GM12878 (cell line): ENCODE measurements around the gene TBC1D1. TPM values are rescaled to one million over a fixed set of nuclear protein-coding genes. Genes with fewer than 3 reads are reported as not detected.

Experiments
- ATAC-seq: fragments of 200-7000 bp; cut with Tn5 transposase; 3 replicates; pipeline ENCODE4 v1.9.1; 2020; ENCODE audit warnings: mild to moderate bottlenecking, moderate library complexity
- BruUV-seq: library from RNA; stranded (reverse); fragments of 400-500 nt; replicated peaks from 2 replicates; lab custom pipeline; 2021; lab: Mats Ljungman, UMichigan
- CTCF ChIA-PET: fragments of 300-600 bp; sonication (Branson Sonifier 250); formaldehyde crosslinking; extraction: SDS; loops from one replicate; lab custom pipeline; 2021; ENCODE audit warnings: inconsistent platforms; lab: Yijun Ruan, JAX
- POLR2A ChIA-PET: fragments of 350-600 bp; formaldehyde crosslinking; extraction: SDS; loops from one replicate; lab custom pipeline; 2021; ENCODE audit warnings: inconsistent platforms; lab: Charles Lee
- RAD21 ChIA-PET: fragments of 300-600 bp; sonication (Branson Sonifier 250); formaldehyde crosslinking; loops from one replicate; lab custom pipeline; 2023; ENCODE audit warnings: antibody characterized with exemption; ENCODE audit not compliant: unreplicated experiment; lab: Charles Lee
- SMC1A ChIA-PET: fragments of 300-600 bp; sonication (Branson Sonifier 250); formaldehyde crosslinking; loops from one replicate; lab custom pipeline; 2023; ENCODE audit not compliant: unreplicated experiment, uncharacterized antibody; lab: Charles Lee
- DNase-seq: peaks from one replicate; pipeline ENCODE4 v3.0.0-alpha.2; 2011; ENCODE audit warnings: low read depth, low spot score
- FAIRE-seq: peaks from 3 replicates; lab custom pipeline; 2011; peaks lifted over from hg19 to GRCh38; lab: Jason Lieb, UNC
- H2AFZ ChIP-seq: 2 replicates; pipeline ENCODE4 v1.6.0; 2011; ENCODE audit warnings: low read depth, low read length, control low read depth; ENCODE audit not compliant: control insufficient read depth
- H3K27ac ChIP-seq: 2 replicates; pipeline ENCODE4 v1.5.1; 2011; ENCODE audit warnings: control low read depth; ENCODE audit not compliant: control insufficient read depth, insufficient read depth
- H3K27me3 ChIP-seq, 2 experiments: replicated peaks in 1 of 2; 2 replicates each; pipeline versions ENCODE4 v1.6.0 to v1.6.1; 2011; ENCODE audit warnings: low read length in 1 of 2; ENCODE audit not compliant: control insufficient read depth in 2 of 2, insufficient read depth in 2 of 2
- H3K36me3 ChIP-seq, 2 experiments: 2 replicates each; pipeline ENCODE4 v1.5.1; 2011; ENCODE audit warnings: low read length in 1 of 2; ENCODE audit not compliant: control insufficient read depth in 2 of 2, insufficient read depth in 2 of 2
- H3K4me1 ChIP-seq: 2 replicates; pipeline ENCODE4 v1.6.1; 2011; ENCODE audit warnings: mild to moderate bottlenecking, low read length, moderate library complexity, mixed read lengths; ENCODE audit not compliant: control insufficient read depth, insufficient read depth
- H3K4me2 ChIP-seq: 2 replicates; pipeline ENCODE4 v1.6.0; 2011; ENCODE audit warnings: control low read depth; ENCODE audit not compliant: control insufficient read depth, insufficient read depth
- H3K4me3 ChIP-seq: fragments of 200-600 bp; sonication (generic); 2 replicates; pipeline ENCODE4 v1.5.1; 2016
- H3K79me2 ChIP-seq: 2 replicates; pipeline ENCODE4 v1.6.0; 2011; ENCODE audit warnings: low read length; ENCODE audit not compliant: control insufficient read depth, insufficient read depth
- H3K9ac ChIP-seq: 2 replicates; pipeline ENCODE4 v1.8.0; 2011; ENCODE audit warnings: low read length, control low read depth, mixed read lengths; ENCODE audit not compliant: control insufficient read depth, insufficient read depth
- H3K9me3 ChIP-seq: replicated peaks from 3 replicates; pipeline ENCODE4 v1.5.1; 2011; ENCODE audit warnings: mild to moderate bottlenecking, low read length; ENCODE audit not compliant: control insufficient read depth, insufficient read depth
- H4K20me1 ChIP-seq: 2 replicates; pipeline ENCODE4 v1.6.0; 2011; ENCODE audit not compliant: control insufficient read depth, insufficient read depth
- BCL11A ChIP-seq: IDR thresholded peaks from 2 replicates; pipeline ENCODE4 v1.6.1; 2011; ENCODE audit warnings: low read depth, low read length
- CBFB ChIP-seq: IDR thresholded peaks from 2 replicates; pipeline ENCODE4 v1.6.1; 2016; ENCODE audit warnings: antibody characterized with exemption, low read depth
- CBX5 ChIP-seq: sonication (generic); IDR thresholded peaks from 2 replicates; pipeline ENCODE4 v1.6.1; 2016; ENCODE audit warnings: low read depth, moderate library complexity, mild to moderate bottlenecking, inconsistent platforms
- EZH2 ChIP-seq: IDR thresholded peaks from 2 replicates; pipeline ENCODE4 v1.6.1; 2012; ENCODE audit warnings: low read depth, mild to moderate bottlenecking, control low read depth, inconsistent platforms, low read length, borderline replicate concordance; ENCODE audit not compliant: control insufficient read depth
- GATAD2B ChIP-seq: fragments of 450-650 bp; conservative IDR thresholded peaks from 2 replicates; pipeline ENCODE4 v1.6.1; 2017; ENCODE audit warnings: low read depth, mild to moderate bottlenecking, moderate library complexity
- IRF4 ChIP-seq: IDR thresholded peaks from 2 replicates; pipeline ENCODE4 v1.6.1; 2011; ENCODE audit warnings: low read depth, low read length
- MTA3 ChIP-seq: IDR thresholded peaks from 2 replicates; pipeline ENCODE4 v1.6.1; 2012; ENCODE audit warnings: low read length, inconsistent platforms, borderline replicate concordance
- NFIC ChIP-seq: IDR thresholded peaks from 2 replicates; pipeline ENCODE4 v1.6.1; 2012; ENCODE audit warnings: low read depth, mild to moderate bottlenecking, inconsistent platforms, low read length, moderate library complexity
- NR2F1 ChIP-seq: fragments of 450-650 bp; conservative IDR thresholded peaks from 2 replicates; pipeline ENCODE4 v1.6.1; 2017; ENCODE audit warnings: mild to moderate bottlenecking
- POLR2AphosphoS2 ChIP-seq: IDR thresholded peaks from 2 replicates; pipeline ENCODE4 v1.6.1; 2011; ENCODE audit warnings: low read depth, mild to moderate bottlenecking, low read length, improper control_type of control experiment, moderate library complexity
- SMC3 ChIP-seq: IDR thresholded peaks from 2 replicates; pipeline ENCODE4 v1.6.1; 2011; ENCODE audit warnings: low read length, improper control_type of control experiment, borderline replicate concordance
- SREBF1 ChIP-seq: IDR thresholded peaks from 2 replicates; pipeline ENCODE4 v1.6.1; 2012; ENCODE audit warnings: mild to moderate bottlenecking, low read length
- YY1 ChIP-seq: IDR thresholded peaks from 2 replicates; pipeline ENCODE4 v1.6.1; 2011; ENCODE audit warnings: low read depth, mild to moderate bottlenecking, low read length
- WGBS: methylation state at CpG from one replicate; pipeline ENCODE4 v1.1.6; 2016; ENCODE audit warnings: low lambda C conversion rate; ENCODE audit not compliant: insufficient replicate concordance, insufficient coverage; ENCODE audit errors: missing lambda C conversion rate; 5-methylcytosine and 5-hydroxymethylcytosine counted together
- in situ Hi-C: fragments of 300-500 bp; cut with MboI; formaldehyde crosslinking; loops from 9 replicates; pipeline ENCODE4 v1.14.3; 2018; ENCODE audit warnings: mixed read lengths
- intact Hi-C: fragments of 100-400 bp; cut with micrococcal nuclease; formaldehyde crosslinking; loops from one replicate; pipeline ENCODE4 v1.14.2; 2022; ENCODE audit not compliant: unreplicated experiment
- polyA plus RNA-seq, 11 experiments: library from polyadenylated mRNA; depleted of rRNA in 4 of 11; unstranded in 6 of 11; stranded (reverse) in 5 of 11; fragments of >200 nt; fragmentation: Nextera tagmentation in 4 of 11; fragmentation: Illumina TruSeq in 1 of 11; extraction: Ambion mirVana in 4 of 11; extraction: Trizol in 1 of 11; gene quantifications; 1 replicate in 1 of 11; 2 replicates in 10 of 11; pipeline versions ENCODE4 v1.2.1 to v1.2.3, GENCODE V29; 2011 to 2016; ENCODE audit warnings: inconsistent platforms in 2 of 11, missing spikeins in 2 of 11, low read depth in 1 of 11
- total RNA-seq, 4 experiments: library from RNA; depleted of rRNA in 3 of 4; stranded (reverse); fragments of >200 nt in 3 of 4; fragmentation: Illumina TruSeq in 1 of 4; extraction: Trizol in 1 of 4; gene quantifications; 2 replicates each; pipeline versions ENCODE4 v1.2.1 to v1.2.3, GENCODE V29; 2013 to 2021
- TF ChIP-seq, protein P1 (sequence below): IDR thresholded peaks from 2 replicates; pipeline ENCODE4 v1.6.1; 2012; ENCODE audit warnings: low read depth, low read length, improper control_type of control experiment
- TF ChIP-seq, protein P2 (sequence below): fragments of 150-350 bp; IDR thresholded peaks from 2 replicates; pipeline ENCODE4 v1.6.1; 2014; ENCODE audit warnings: mild to moderate bottlenecking, low read depth, low read length
- TF ChIP-seq, protein P3 (sequence below): fragments of 450-650 bp; IDR thresholded peaks from 2 replicates; pipeline ENCODE4 v1.6.1; 2016; ENCODE audit warnings: mild to moderate bottlenecking
- TF ChIP-seq, protein P4 (sequence below): fragments of 150-350 bp; IDR thresholded peaks from 2 replicates; pipeline ENCODE4 v1.6.1; 2016; ENCODE audit warnings: low read depth, low read length

Gene TBC1D1
- total and polyA plus RNA-seq, 10 of the 15 experiments (the other 5 are each of a cell fraction or from before 2014, with no cell fraction given): 5.3 to 102 (median 57.8) TPM

DNA sequence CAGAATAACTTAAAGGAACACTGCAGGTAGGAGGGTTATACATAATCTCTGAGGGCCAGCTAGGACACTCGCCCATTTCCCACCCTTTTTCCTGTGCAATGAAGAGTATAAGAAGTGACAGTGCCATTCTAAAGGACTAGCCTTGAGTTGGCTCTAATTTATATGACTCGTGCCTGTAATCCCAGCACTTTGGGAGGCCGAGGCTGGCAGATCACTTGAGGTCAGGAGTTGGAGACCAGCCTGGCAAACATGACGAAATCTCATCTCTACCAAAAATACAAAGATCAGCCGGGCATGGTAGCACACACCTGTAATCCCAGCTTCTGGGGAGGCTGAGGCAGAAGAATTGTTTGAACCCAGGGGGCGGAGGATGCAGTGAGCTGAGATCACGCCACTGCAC lies 4.4 kb downstream of the TBC1D1 start:
- BruUV-seq: no TSS peak
- no peak for ATAC-seq
- Histone ChIP-seq H3K9ac (no peak overlapping the region), H3K27me3 (no peaks in the 10 kb centered on the region), H4K20me1 (no peaks in the 10 kb centered on the region), H3K79me2 (peaks cover 24% of the 10 kb centered on the region), H3K4me2 (0 out of 2 replicates have a peak overlapping the region, but pooled peaks have one; percentile 3), H3K4me3 (no peak overlapping the region), H3K36me3 (peaks cover 0 to 3% of the 10 kb centered on the region in 2 experiments; a peak in 1 of 4 replicates), H3K9me3 (no peaks in the 10 kb centered on the region), H2AFZ (no peak overlapping the region), H3K4me1 (peaks cover 18% of the 10 kb centered on the region), H3K27ac (no peak overlapping the region)
- ChIA-PET POLR2A (interaction anchor here (0.6 to 1.0 kb wide), 2 partner anchors 69 to 260 kb away, joined by 3 to 7 read pairs; no protein-coding TSS in a partner anchor), SMC1A (interaction anchor here (1.5 to 1.8 kb wide), 2 partner anchors 22 to 140 kb away, joined by 6 to 7 read pairs; no protein-coding TSS in a partner anchor), CTCF (interaction anchor here (1.3 to 2.2 kb wide), 3 partner anchors 14 to 140 kb away, joined by 3 to 10 read pairs (median 3); no protein-coding TSS in a partner anchor), RAD21 (interaction anchor here (1.4 to 1.6 kb wide), 2 partner anchors 71 to 87 kb away, joined by 3 read pairs; no protein-coding TSS in a partner anchor)
- no peak for DNase-seq
- intact Hi-C loops (loop anchor here (10.0 kb wide), 1 partner anchor 420 kb away; no protein-coding TSS in a partner anchor), in situ Hi-C loops (no loop called here)
- WGBS: 87% methylated on average over 7 of the region's 7 CpGs
- no peak for FAIRE-seq
- TF ChIP-seq BCL11A: no peak
- no peak for TF ChIP-seq SREBF1
- TF ChIP-seq GATAD2B: no peak
- TF ChIP-seq POLR2AphosphoS2: no peak
- no peak for TF ChIP-seq IRF4
- no peak for TF ChIP-seq NFIC
- TF ChIP-seq, protein P1, sequence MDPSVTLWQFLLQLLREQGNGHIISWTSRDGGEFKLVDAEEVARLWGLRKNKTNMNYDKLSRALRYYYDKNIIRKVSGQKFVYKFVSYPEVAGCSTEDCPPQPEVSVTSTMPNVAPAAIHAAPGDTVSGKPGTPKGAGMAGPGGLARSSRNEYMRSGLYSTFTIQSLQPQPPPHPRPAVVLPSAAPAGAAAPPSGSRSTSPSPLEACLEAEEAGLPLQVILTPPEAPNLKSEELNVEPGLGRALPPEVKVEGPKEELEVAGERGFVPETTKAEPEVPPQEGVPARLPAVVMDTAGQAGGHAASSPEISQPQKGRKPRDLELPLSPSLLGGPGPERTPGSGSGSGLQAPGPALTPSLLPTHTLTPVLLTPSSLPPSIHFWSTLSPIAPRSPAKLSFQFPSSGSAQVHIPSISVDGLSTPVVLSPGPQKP: no peak
- no peak for TF ChIP-seq MTA3
- no peak for TF ChIP-seq SMC3
- TF ChIP-seq EZH2: no peak
- TF ChIP-seq YY1: no peak
- no peak for TF ChIP-seq CBX5
- TF ChIP-seq CBFB: no peak
- TF ChIP-seq, protein P2, sequence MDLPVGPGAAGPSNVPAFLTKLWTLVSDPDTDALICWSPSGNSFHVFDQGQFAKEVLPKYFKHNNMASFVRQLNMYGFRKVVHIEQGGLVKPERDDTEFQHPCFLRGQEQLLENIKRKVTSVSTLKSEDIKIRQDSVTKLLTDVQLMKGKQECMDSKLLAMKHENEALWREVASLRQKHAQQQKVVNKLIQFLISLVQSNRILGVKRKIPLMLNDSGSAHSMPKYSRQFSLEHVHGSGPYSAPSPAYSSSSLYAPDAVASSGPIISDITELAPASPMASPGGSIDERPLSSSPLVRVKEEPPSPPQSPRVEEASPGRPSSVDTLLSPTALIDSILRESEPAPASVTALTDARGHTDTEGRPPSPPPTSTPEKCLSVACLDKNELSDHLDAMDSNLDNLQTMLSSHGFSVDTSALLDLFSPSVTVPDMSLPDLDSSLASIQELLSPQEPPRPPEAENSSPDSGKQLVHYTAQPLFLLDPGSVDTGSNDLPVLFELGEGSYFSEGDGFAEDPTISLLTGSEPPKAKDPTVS: no peak
- TF ChIP-seq, protein P3, sequence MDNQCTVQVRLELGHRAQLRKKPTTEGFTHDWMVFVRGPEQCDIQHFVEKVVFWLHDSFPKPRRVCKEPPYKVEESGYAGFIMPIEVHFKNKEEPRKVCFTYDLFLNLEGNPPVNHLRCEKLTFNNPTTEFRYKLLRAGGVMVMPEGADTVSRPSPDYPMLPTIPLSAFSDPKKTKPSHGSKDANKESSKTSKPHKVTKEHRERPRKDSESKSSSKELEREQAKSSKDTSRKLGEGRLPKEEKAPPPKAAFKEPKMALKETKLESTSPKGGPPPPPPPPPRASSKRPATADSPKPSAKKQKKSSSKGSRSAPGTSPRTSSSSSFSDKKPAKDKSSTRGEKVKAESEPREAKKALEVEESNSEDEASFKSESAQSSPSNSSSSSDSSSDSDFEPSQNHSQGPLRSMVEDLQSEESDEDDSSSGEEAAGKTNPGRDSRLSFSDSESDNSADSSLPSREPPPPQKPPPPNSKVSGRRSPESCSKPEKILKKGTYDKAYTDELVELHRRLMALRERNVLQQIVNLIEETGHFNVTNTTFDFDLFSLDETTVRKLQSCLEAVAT: no peak
- TF ChIP-seq, protein P4, sequence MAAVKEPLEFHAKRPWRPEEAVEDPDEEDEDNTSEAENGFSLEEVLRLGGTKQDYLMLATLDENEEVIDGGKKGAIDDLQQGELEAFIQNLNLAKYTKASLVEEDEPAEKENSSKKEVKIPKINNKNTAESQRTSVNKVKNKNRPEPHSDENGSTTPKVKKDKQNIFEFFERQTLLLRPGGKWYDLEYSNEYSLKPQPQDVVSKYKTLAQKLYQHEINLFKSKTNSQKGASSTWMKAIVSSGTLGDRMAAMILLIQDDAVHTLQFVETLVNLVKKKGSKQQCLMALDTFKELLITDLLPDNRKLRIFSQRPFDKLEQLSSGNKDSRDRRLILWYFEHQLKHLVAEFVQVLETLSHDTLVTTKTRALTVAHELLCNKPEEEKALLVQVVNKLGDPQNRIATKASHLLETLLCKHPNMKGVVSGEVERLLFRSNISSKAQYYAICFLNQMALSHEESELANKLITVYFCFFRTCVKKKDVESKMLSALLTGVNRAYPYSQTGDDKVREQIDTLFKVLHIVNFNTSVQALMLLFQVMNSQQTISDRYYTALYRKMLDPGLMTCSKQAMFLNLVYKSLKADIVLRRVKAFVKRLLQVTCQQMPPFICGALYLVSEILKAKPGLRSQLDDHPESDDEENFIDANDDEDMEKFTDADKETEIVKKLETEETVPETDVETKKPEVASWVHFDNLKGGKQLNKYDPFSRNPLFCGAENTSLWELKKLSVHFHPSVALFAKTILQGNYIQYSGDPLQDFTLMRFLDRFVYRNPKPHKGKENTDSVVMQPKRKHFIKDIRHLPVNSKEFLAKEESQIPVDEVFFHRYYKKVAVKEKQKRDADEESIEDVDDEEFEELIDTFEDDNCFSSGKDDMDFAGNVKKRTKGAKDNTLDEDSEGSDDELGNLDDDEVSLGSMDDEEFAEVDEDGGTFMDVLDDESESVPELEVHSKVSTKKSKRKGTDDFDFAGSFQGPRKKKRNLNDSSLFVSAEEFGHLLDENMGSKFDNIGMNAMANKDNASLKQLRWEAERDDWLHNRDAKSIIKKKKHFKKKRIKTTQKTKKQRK: no peak
- no peak for TF ChIP-seq NR2F1
